Hepatocyte (in vitro differentiated cells): Measurements from ENCODE around the gene TMEM19. TPM values are rescaled to one million over a fixed set of nuclear protein-coding genes. Genes with fewer than 3 reads are reported as not detected.
"Not testable (repeated sequence)": the region's sequence is repeated elsewhere in the genome, so short reads cannot be mapped to it uniquely, and the experiment has no call there.

Source experiments
- DNase-seq: peaks from one replicate; pipeline ENCODE4 v3.0.0-alpha.2; 2016; ENCODE audit warnings: low spot score
- H2AFZ ChIP-seq: fragments of 200-600 bp; sonication (generic); 2 replicates; pipeline ENCODE4 v1.6.0; 2016; ENCODE audit warnings: antibody characterized with exemption, mild to moderate bottlenecking
- H3K27ac ChIP-seq: fragments of 200-600 bp; sonication (generic); 2 replicates; pipeline ENCODE4 v1.5.1; 2016; ENCODE audit warnings: mild to moderate bottlenecking
- H3K27me3 ChIP-seq: fragments of 200-600 bp; sonication (generic); 2 replicates; pipeline ENCODE4 v1.6.1; 2016
- H3K36me3 ChIP-seq: fragments of 200-600 bp; sonication (generic); replicated peaks from 2 replicates; pipeline ENCODE4 v1.5.1; 2016; ENCODE audit warnings: low read depth; ENCODE audit not compliant: insufficient read depth
- H3K4me1 ChIP-seq: fragments of 200-600 bp; sonication (generic); 2 replicates; pipeline ENCODE4 v1.5.1; 2016; ENCODE audit warnings: mild to moderate bottlenecking, moderate library complexity; ENCODE audit not compliant: insufficient read depth
- H3K4me2 ChIP-seq: fragments of 200-600 bp; sonication (generic); 2 replicates; pipeline ENCODE4 v1.6.0; 2016
- H3K4me3 ChIP-seq: fragments of 200-600 bp; sonication (generic); 2 replicates; pipeline ENCODE4 v1.5.1; 2016; ENCODE audit warnings: mild to moderate bottlenecking
- H3K79me2 ChIP-seq: fragments of 200-600 bp; sonication (generic); 2 replicates; pipeline ENCODE4 v1.6.0; 2017; ENCODE audit warnings: mild to moderate bottlenecking
- H3K9me2 ChIP-seq: fragments of 200-600 bp; sonication (generic); replicated peaks from 2 replicates; pipeline ENCODE4 v1.6.0; 2017; ENCODE audit warnings: mild to moderate bottlenecking; ENCODE audit not compliant: insufficient read depth
- H3K9me3 ChIP-seq: fragments of 200-600 bp; sonication (generic); 2 replicates; pipeline ENCODE4 v1.5.1; 2016; ENCODE audit warnings: low read depth, mild to moderate bottlenecking
- H4K20me1 ChIP-seq: fragments of 200-600 bp; sonication (generic); 2 replicates; pipeline ENCODE4 v1.6.0; 2016; ENCODE audit warnings: mild to moderate bottlenecking; ENCODE audit not compliant: insufficient read depth, poor library complexity, severe bottlenecking
- EZH2 ChIP-seq: fragments of 200-600 bp; sonication (generic); IDR thresholded peaks from 2 replicates; pipeline ENCODE4 v1.6.1; 2016; ENCODE audit warnings: antibody characterized with exemption, mild to moderate bottlenecking, borderline replicate concordance
- EZH2phosphoT487 ChIP-seq: fragments of 200-600 bp; sonication (generic); IDR thresholded peaks from one replicate; pipeline ENCODE4 v1.6.1; 2018; ENCODE audit warnings: antibody characterized with exemption, mild to moderate bottlenecking, low read depth, moderate library complexity; ENCODE audit not compliant: unreplicated experiment, severe bottlenecking
- WGBS: methylation state at CpG from one replicate; pipeline ENCODE4 v1.1.6; 2016; ENCODE audit warnings: low lambda C conversion rate; ENCODE audit errors: missing lambda C conversion rate; 5-methylcytosine and 5-hydroxymethylcytosine counted together
- polyA plus RNA-seq: library from polyadenylated mRNA; unstranded; fragments of >200 nt; fragmentation: Nextera tagmentation; extraction: Ambion mirVana; gene quantifications from 2 replicates; pipeline ENCODE4 v1.2.1, GENCODE V29; 2016
- total RNA-seq: library from RNA; depleted of rRNA; stranded (reverse); fragments of >200 nt; gene quantifications from 2 replicates; pipeline ENCODE4 v1.2.3, GENCODE V29; 2014
- TF ChIP-seq, protein P1 (sequence below): fragments of 200-600 bp; sonication (generic); IDR thresholded peaks from 2 replicates; pipeline ENCODE4 v1.5.1; 2016; ENCODE audit warnings: antibody characterized with exemption, mild to moderate bottlenecking; ENCODE audit not compliant: poor library complexity

TMEM19 gene
- total and polyA plus RNA-seq, 2 experiments from 2014 or later = 24.1 to 24.8 TPM

GRCh38 chr12:71693126-71693525 lies 7.2 kb downstream of the TMEM19 start:
- Histone ChIP-seq H3K4me2 (no peak overlapping the region), H3K9me2 (no peaks in the 10 kb centered on the region), H3K27ac (no peak overlapping the region), H4K20me1 (no peaks in the 10 kb centered on the region), H3K4me3 (no peak overlapping the region), H3K4me1 (peaks cover 3% of the 10 kb centered on the region), H2AFZ (no peak overlapping the region), H3K9me3 (no peaks in the 10 kb centered on the region), H3K79me2 (peaks cover 8% of the 10 kb centered on the region), H3K36me3 (no peaks in the 10 kb centered on the region), H3K27me3 (no peaks in the 10 kb centered on the region)
- 97% methylated on average over 7 of the region's 7 CpGs for WGBS
- DNase-seq = no peak
- TF ChIP-seq, protein P1, sequence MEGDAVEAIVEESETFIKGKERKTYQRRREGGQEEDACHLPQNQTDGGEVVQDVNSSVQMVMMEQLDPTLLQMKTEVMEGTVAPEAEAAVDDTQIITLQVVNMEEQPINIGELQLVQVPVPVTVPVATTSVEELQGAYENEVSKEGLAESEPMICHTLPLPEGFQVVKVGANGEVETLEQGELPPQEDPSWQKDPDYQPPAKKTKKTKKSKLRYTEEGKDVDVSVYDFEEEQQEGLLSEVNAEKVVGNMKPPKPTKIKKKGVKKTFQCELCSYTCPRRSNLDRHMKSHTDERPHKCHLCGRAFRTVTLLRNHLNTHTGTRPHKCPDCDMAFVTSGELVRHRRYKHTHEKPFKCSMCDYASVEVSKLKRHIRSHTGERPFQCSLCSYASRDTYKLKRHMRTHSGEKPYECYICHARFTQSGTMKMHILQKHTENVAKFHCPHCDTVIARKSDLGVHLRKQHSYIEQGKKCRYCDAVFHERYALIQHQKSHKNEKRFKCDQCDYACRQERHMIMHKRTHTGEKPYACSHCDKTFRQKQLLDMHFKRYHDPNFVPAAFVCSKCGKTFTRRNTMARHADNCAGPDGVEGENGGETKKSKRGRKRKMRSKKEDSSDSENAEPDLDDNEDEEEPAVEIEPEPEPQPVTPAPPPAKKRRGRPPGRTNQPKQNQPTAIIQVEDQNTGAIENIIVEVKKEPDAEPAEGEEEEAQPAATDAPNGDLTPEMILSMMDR = no peak
- TF ChIP-seq EZH2phosphoT487 = no peak

- H3K4me3 ChIP-seq, H3K79me2 ChIP-seq, H4K20me1 ChIP-seq, DNase-seq, H2AFZ ChIP-seq, H3K27ac ChIP-seq, H3K4me2 ChIP-seq, H3K4me1 ChIP-seq, H3K9me3 ChIP-seq, H3K27me3 ChIP-seq, H3K9me2 ChIP-seq, H3K36me3 ChIP-seq: not testable (repeated sequence)
- 93% methylated on average over 5 of the region's 5 CpGs for WGBS
These were observed 7.8 kb downstream of the TMEM19 start for GRCh38 chr12:71693651-71694050.

DNA sequence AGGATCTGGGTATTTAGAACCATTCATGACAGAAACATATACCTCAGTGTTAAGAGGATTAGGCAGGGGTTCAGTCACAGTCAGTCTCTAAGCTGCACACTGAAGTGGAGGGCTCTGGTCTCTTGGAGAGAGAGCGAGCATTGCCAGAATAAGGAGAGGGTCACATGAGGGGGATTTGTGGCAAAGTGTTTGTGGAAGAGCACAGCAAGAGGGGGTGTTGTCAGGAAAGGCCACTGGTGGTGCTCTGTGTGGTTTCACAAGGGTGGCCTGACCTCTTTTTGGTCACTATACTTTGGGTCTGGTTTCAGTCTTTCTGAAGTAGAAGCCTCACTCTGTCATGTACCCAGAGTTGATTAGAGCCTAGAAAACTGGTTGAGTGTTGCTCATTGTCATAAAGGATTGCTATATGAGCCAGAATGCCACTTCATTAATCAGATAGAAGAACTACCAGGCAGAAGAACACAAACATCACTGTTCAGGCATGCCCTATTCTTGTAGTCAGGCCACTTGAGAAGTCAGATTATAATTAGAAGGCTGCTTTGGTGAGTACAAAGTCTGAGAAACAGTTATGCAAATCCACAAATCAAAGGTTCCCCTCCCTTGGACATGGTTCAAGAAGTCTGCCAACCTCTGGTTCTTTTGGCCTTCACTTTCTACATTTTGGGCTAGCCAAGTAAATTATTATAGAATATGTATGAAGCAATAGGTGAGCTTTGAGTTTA lies 8.4 kb downstream of the TMEM19 start:
- WGBS = 91% methylated on average over 1 of the region's 1 CpG
- Histone ChIP-seq H3K4me1 (no peaks in the 10 kb centered on the region), H3K27ac (no peak overlapping the region), H3K79me2 (no peaks in the 10 kb centered on the region), H3K27me3 (no peaks in the 10 kb centered on the region), H3K36me3 (no peaks in the 10 kb centered on the region), H3K4me3 (no peak overlapping the region), H3K9me3 (no peaks in the 10 kb centered on the region), H4K20me1 (no peaks in the 10 kb centered on the region), H3K4me2 (no peak overlapping the region), H2AFZ (no peak overlapping the region), H3K9me2 (no peaks in the 10 kb centered on the region)
- TF ChIP-seq, protein P1 = no peak
- TF ChIP-seq EZH2 (no peak), EZH2phosphoT487 (no peak)
- DNase-seq = no peak

DNA sequence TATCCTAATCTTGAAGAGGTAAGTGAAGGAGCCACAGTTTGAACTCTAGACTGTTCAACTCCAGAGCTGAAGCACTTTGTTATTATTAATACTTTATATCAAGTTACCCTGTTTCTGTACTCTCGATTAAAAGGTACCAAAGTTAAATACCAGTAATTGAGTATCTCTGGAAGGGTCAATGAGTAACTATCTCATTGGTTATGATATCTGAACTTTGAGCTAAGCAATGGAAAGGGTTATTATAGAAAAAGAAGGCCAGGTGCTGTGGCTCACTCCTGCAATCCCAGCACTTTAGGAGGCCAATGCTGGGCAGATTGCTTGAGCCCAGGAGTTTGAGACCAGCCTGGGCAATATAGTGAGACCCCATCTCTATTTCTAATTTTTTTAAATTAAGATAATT lies 9.9 kb downstream of the TMEM19 start:
- H3K27ac ChIP-seq = no peak overlapping the region
- no peak overlapping the region for H3K4me3 ChIP-seq

DNA sequence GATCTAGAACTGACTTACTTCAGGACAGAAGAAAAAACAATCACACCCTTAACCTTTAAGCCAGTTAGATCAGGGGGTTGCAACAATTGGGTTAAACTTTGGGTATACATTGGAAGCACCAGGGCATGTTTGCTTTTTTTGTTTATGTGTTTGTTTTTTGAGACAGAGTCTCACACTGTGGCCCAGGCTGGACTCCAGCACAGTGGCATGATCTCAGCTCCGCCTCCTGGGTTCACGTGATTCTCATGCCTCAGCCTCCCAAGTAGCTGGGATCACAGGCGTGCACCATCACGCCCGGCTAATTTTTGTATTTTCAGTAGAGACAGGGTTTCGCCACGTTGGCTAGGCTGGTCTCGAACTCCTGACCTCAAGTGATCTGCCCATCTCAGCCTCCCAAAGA lies 16.3 kb downstream of the TMEM19 start:
- WGBS = 94% methylated on average over 8 of the region's 8 CpGs
- not testable (repeated sequence) for H4K20me1 ChIP-seq, H2AFZ ChIP-seq

More for the DNA sequence above, 9.9 kb downstream of the TMEM19 start:
- no peak for DNase-seq
- Histone ChIP-seq H3K36me3 (no peaks in the 10 kb centered on the region), H3K79me2 (no peaks in the 10 kb centered on the region), H2AFZ (no peak overlapping the region), H3K4me2 (no peak overlapping the region), H4K20me1 (no peaks in the 10 kb centered on the region), H3K27me3 (no peaks in the 10 kb centered on the region), H3K9me3 (no peaks in the 10 kb centered on the region), H3K9me2 (no peaks in the 10 kb centered on the region), H3K4me1 (no peaks in the 10 kb centered on the region)
- TF ChIP-seq, protein P1 = no peak
- TF ChIP-seq EZH2phosphoT487 = no peak
- no peak for TF ChIP-seq EZH2
- WGBS = 91% methylated on average over 1 of the region's 1 CpG

More for the DNA sequence above, 16.3 kb downstream of the TMEM19 start:
- H3K36me3 ChIP-seq, H3K4me1 ChIP-seq, DNase-seq, H3K4me2 ChIP-seq, H3K4me3 ChIP-seq, H3K79me2 ChIP-seq, H3K27ac ChIP-seq, H3K9me2 ChIP-seq, H3K27me3 ChIP-seq, H3K9me3 ChIP-seq: not testable (repeated sequence)
